Neural cell (in vitro differentiated cells): ENCODE data around the gene TMEM184B. TPM values are rescaled to one million over a fixed set of nuclear protein-coding genes. Genes with fewer than 3 reads are reported as not detected.

Experiments used
- H2AFZ ChIP-seq: fragments of 200-600, 300-800 bp; sonication (generic), shearing (Covaris generic); 2 replicates; pipeline ENCODE4 v1.6.0; 2014; ENCODE audit warnings: low read depth, mild to moderate bottlenecking, antibody characterized with exemption, low read length, moderate library complexity
- H3F3A ChIP-seq: fragments of 200-600 bp; shearing (Covaris generic); 2 replicates; pipeline ENCODE4 v1.6.1; 2016; ENCODE audit warnings: mild to moderate bottlenecking, moderate library complexity, mixed read lengths, antibody characterized with exemption, low read length; ENCODE audit not compliant: insufficient read depth, poor library complexity, severe bottlenecking
- H3K27ac ChIP-seq: fragments of 200-600, 300-800 bp; sonication (generic), shearing (Covaris generic); 2 replicates; pipeline ENCODE4 v1.5.1; 2014; ENCODE audit warnings: mild to moderate bottlenecking, low read length, moderate library complexity
- H3K27me3 ChIP-seq: fragments of 300-800, 200-600 bp; sonication (generic), shearing (Covaris generic); 2 replicates; pipeline ENCODE4 v1.6.0; 2014; ENCODE audit warnings: mild to moderate bottlenecking, low read depth, low read length, moderate library complexity; ENCODE audit not compliant: insufficient read depth
- H3K36me3 ChIP-seq: fragments of 300-800, 200-600 bp; sonication (generic), shearing (Covaris generic); 2 replicates; pipeline ENCODE4 v1.5.1; 2014; ENCODE audit warnings: mild to moderate bottlenecking, antibody characterized with exemption, low read length, moderate library complexity; ENCODE audit not compliant: insufficient read depth
- H3K4me2 ChIP-seq: fragments of 300-800, 200-600 bp; sonication (generic), shearing (Covaris generic); 2 replicates; pipeline ENCODE4 v1.6.0; 2014; ENCODE audit warnings: mild to moderate bottlenecking, low read length
- H3K4me3 ChIP-seq: fragments of 300-800, 200-600 bp; sonication (generic), shearing (Covaris generic); 2 replicates; pipeline ENCODE4 v1.5.1; 2014; ENCODE audit warnings: mild to moderate bottlenecking, low read length, moderate library complexity
- H3K79me2 ChIP-seq: fragments of 200-600 bp; shearing (Covaris generic); replicated peaks from 2 replicates; pipeline ENCODE4 v1.6.0; 2014; ENCODE audit warnings: mild to moderate bottlenecking, low read length, moderate library complexity; ENCODE audit not compliant: insufficient read depth
- H3K9ac ChIP-seq: fragments of 300-800, 200-600 bp; sonication (generic), shearing (Covaris generic); 2 replicates; pipeline ENCODE4 v1.6.1; 2016; ENCODE audit warnings: mild to moderate bottlenecking, low read length, mixed read lengths
- H3K9me2 ChIP-seq: fragments of 200-600 bp; shearing (Covaris generic); 2 replicates; pipeline ENCODE4 v1.6.1; 2016; ENCODE audit warnings: mild to moderate bottlenecking, low read length, mixed read lengths; ENCODE audit not compliant: insufficient read depth
- H3K9me3 ChIP-seq: fragments of 200-600, 300-800 bp; sonication (generic), shearing (Covaris generic); 2 replicates; pipeline ENCODE4 v1.6.1; 2016; ENCODE audit warnings: mild to moderate bottlenecking, mixed run types, low read length, moderate library complexity, mixed read lengths
- H4K20me1 ChIP-seq: fragments of 200-600 bp; shearing (Covaris generic); 2 replicates; pipeline ENCODE4 v1.6.1; 2016; ENCODE audit warnings: mild to moderate bottlenecking, mixed run types; ENCODE audit not compliant: insufficient read depth
- CTCF ChIP-seq: fragments of 450-650 bp; IDR thresholded peaks from 2 replicates; pipeline ENCODE4 v1.5.1; 2014; ENCODE audit warnings: antibody characterized with exemption, mild to moderate bottlenecking, moderate library complexity; ENCODE audit not compliant: poor library complexity, severe bottlenecking
- EP300 ChIP-seq: fragments of 450-650 bp; conservative IDR thresholded peaks from 2 replicates; pipeline ENCODE4 v1.6.1; 2014; ENCODE audit warnings: antibody characterized with exemption, mild to moderate bottlenecking, moderate library complexity; ENCODE audit not compliant: poor library complexity, severe bottlenecking
- EZH2 ChIP-seq: fragments of 200-600, 300-800 bp; shearing (Covaris generic), sonication (generic); IDR thresholded peaks from 2 replicates; pipeline ENCODE4 v1.6.1; 2014; ENCODE audit warnings: antibody characterized with exemption, low read length, borderline replicate concordance, mild to moderate bottlenecking; ENCODE audit not compliant: insufficient read depth, poor library complexity, severe bottlenecking
- MXI1 ChIP-seq: fragments of 450-650 bp; conservative IDR thresholded peaks from 2 replicates; pipeline ENCODE4 v1.6.1; 2014; ENCODE audit warnings: antibody characterized with exemption, mild to moderate bottlenecking; ENCODE audit not compliant: poor library complexity, severe bottlenecking
- POLR2AphosphoS5 ChIP-seq: IDR thresholded peaks from 2 replicates; pipeline ENCODE4 v1.6.1; 2012
- RAD21 ChIP-seq: fragments of 450-650 bp; conservative IDR thresholded peaks from 2 replicates; pipeline ENCODE4 v1.6.1; 2014; ENCODE audit warnings: antibody characterized with exemption, mild to moderate bottlenecking, moderate library complexity
- REST ChIP-seq: IDR thresholded peaks from 2 replicates; pipeline ENCODE4 v1.6.1; 2012; ENCODE audit warnings: borderline replicate concordance
- SMC3 ChIP-seq: fragments of 450-650 bp; conservative IDR thresholded peaks from 2 replicates; pipeline ENCODE4 v1.6.1; 2014; ENCODE audit warnings: antibody characterized with exemption, mild to moderate bottlenecking, moderate library complexity; ENCODE audit not compliant: poor library complexity
- TAF1 ChIP-seq: IDR thresholded peaks from 2 replicates; pipeline ENCODE4 v1.6.1; 2012; ENCODE audit warnings: low read depth
- polyA plus RNA-seq: library from polyadenylated mRNA; depleted of rRNA; stranded (reverse); fragments of >200 nt; gene quantifications from 2 replicates; pipeline ENCODE4 v1.2.3, GENCODE V29; 2014

TMEM184B gene
- polyA plus RNA-seq, 1 donor from 2014 or later = 19.7 TPM

GRCh38 chr22:38228873-38229740, 43.7 kb downstream of the TMEM184B start:
- Histone ChIP-seq H3K9me3 (no peaks in the 10 kb centered on the region), H3K9me2 (no peaks in the 10 kb centered on the region), H3K27me3 (no peaks in the 10 kb centered on the region), H3K36me3 (no peaks in the 10 kb centered on the region), H2AFZ (no peak overlapping the region), H3K27ac (no peak overlapping the region), H3K9ac (no peak overlapping the region), H3F3A (no peaks in the 10 kb centered on the region), H3K79me2 (no peaks in the 10 kb centered on the region), H4K20me1 (no peaks in the 10 kb centered on the region), H3K4me2 (no peak overlapping the region), H3K4me3 (no peak overlapping the region)
- TF ChIP-seq SMC3 (no peak), RAD21 (no peak), CTCF (no peak), EP300 (no peak), REST (no peak), MXI1 (no peak), POLR2AphosphoS5 (no peak), TAF1 (no peak), EZH2 (no peak)

GRCh38 chr22:38228326-38228872, 44.4 kb downstream of the TMEM184B start:
- no peak for TF ChIP-seq RAD21
- TF ChIP-seq MXI1 = no peak
- TF ChIP-seq REST = no peak
- no peak for TF ChIP-seq EZH2
- no peaks in the 10 kb centered on the region for H4K20me1 ChIP-seq
- no peaks in the 10 kb centered on the region for H3F3A ChIP-seq
- H3K4me2 ChIP-seq = no peak overlapping the region
- H3K4me3 ChIP-seq = no peak overlapping the region
- no peaks in the 10 kb centered on the region for H3K9me2 ChIP-seq
- no peak overlapping the region for H3K27ac ChIP-seq
- H3K79me2 ChIP-seq = no peaks in the 10 kb centered on the region
- no peaks in the 10 kb centered on the region for H3K27me3 ChIP-seq
- no peak overlapping the region for H2AFZ ChIP-seq
- no peaks in the 10 kb centered on the region for H3K36me3 ChIP-seq
- no peak overlapping the region for H3K9ac ChIP-seq
- no peaks in the 10 kb centered on the region for H3K9me3 ChIP-seq
